Right cardiac atrium (tissue), 5 donors: ENCODE measurements around the gene RNF4. TPM values are rescaled to one million over a fixed set of nuclear protein-coding genes. Genes with fewer than 3 reads are reported as not detected.
"Not testable (repeated sequence)": the region's sequence is repeated elsewhere in the genome, so short reads cannot be mapped to it uniquely, and the experiment has no call there.

Source experiments
- ATAC-seq, 2 donors: fragments of 200-7000 bp; cut with Tn5 transposase; one replicate each; pipeline versions ENCODE4 v1.8.0 to v1.9.1; 2020; ENCODE audit warnings: moderate library complexity in 2 of 2, mild to moderate bottlenecking in 1 of 2
- DNase-seq, 3 donors: peaks; one replicate each; pipeline ENCODE4 v3.0.0-alpha.2; 2020
- H3K27ac ChIP-seq: one replicate; pipeline ENCODE4 v1.5.1; 2013; ENCODE audit warnings: mild to moderate bottlenecking, low read length, control low read depth, moderate library complexity
- H3K27me3 ChIP-seq: one replicate; pipeline ENCODE4 v1.6.1; 2013; ENCODE audit not compliant: control insufficient read depth, insufficient read depth
- H3K4me1 ChIP-seq: one replicate; pipeline ENCODE4 v1.6.1; 2013; ENCODE audit warnings: low read length; ENCODE audit not compliant: control insufficient read depth, insufficient read depth
- H3K4me3 ChIP-seq: one replicate; pipeline ENCODE4 v1.5.1; 2013; ENCODE audit warnings: low read length, control low read depth
- H3K9me3 ChIP-seq: one replicate; pipeline ENCODE4 v1.6.1; 2013; ENCODE audit warnings: low read length; ENCODE audit not compliant: control insufficient read depth
- WGBS: extraction: QIAGEN DNeasy Blood & Tissue Kit; methylation state at CpG from one replicate; pipeline ENCODE4 v1.1.7; 2013; 5-methylcytosine and 5-hydroxymethylcytosine counted together
- intact Hi-C, 4 donors: fragments of 100-400 bp; cut with DNase I; formaldehyde crosslinking; loops; one replicate each; pipeline versions ENCODE4 v1.11.0 to v1.14.0; 2022 to 2023
- polyA plus RNA-seq: library from polyadenylated mRNA; stranded (reverse); fragments of 200-250 nt; gene quantifications from one replicate; pipeline ENCODE4 v1.2.3, GENCODE V29; 2013
- total RNA-seq, 4 donors: library from RNA; stranded (reverse); fragmentation: NEBNext Ultra II Directional; extraction: Animal tissue kit (Norgen Biotek cat#: 25700); gene quantifications; one replicate each; pipeline ENCODE4 v1.2.1, GENCODE V29; 2021
- donor health status: healthy with polysubstance abuse.
- donor health status: DM: no; HTN: yes; CAD: no.
- donor health status: DM: no; HTN: no; CAD: no.
- donor health status: DM: no; HTN: yes; CAD: no; lungs with severe emphysema.
- donor health status: DM: yes; HTN: yes; CAD: no.

The RNF4 gene
- total and polyA plus RNA-seq, 5 donors = 16.3 to 35.7 (median 29.5) TPM

DNA sequence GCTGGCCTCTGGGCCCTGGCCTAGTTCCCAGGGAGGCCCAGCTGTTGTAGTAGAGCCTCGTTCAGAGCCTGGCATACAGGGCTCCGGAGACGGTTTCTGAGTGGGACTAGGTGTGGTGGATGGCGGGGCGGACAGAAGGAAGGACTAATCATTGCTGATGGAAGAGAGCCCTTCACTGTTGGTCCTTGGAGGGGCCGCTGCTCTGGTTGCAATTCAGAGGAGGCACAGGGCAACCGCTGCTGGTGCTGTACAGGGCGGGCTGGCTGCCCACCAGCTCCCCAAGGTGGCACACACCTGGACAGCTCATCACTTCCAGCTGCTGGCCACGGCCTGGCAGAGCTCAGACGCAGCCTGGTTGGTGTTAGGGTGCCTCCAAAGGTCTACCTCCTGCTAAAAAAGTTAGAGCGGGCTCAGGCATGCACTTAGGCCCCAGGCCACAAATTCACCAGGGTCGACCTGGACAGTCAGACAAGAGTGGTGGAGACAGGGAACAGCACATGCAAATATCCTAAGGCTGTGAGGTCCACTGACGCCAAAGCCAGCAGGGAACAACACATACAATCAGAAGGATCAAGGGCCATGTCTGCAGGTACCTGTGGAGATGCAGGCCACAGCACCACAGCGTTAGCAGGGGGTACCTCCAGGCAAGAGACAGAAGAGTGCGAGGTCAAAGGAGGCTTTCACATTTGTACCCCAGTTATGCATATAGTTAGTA is 7.5 kb upstream of the RNF4 start:
- Histone ChIP-seq H3K4me3 (no peak overlapping the region), H3K27ac (no peak overlapping the region), H3K27me3 (no peaks in the 10 kb centered on the region), H3K4me1 (peaks cover 2% of the 10 kb centered on the region), H3K9me3 (no peaks in the 10 kb centered on the region)
- WGBS = 87% methylated on average over 15 of the region's 15 CpGs
- ATAC-seq (no peak), DNase-seq (no peak)
- intact Hi-C loops = loop anchor here in 2 of 4 donors (10.0 kb wide), 1 partner anchor 237 kb away; no protein-coding TSS in a partner anchor

DNA sequence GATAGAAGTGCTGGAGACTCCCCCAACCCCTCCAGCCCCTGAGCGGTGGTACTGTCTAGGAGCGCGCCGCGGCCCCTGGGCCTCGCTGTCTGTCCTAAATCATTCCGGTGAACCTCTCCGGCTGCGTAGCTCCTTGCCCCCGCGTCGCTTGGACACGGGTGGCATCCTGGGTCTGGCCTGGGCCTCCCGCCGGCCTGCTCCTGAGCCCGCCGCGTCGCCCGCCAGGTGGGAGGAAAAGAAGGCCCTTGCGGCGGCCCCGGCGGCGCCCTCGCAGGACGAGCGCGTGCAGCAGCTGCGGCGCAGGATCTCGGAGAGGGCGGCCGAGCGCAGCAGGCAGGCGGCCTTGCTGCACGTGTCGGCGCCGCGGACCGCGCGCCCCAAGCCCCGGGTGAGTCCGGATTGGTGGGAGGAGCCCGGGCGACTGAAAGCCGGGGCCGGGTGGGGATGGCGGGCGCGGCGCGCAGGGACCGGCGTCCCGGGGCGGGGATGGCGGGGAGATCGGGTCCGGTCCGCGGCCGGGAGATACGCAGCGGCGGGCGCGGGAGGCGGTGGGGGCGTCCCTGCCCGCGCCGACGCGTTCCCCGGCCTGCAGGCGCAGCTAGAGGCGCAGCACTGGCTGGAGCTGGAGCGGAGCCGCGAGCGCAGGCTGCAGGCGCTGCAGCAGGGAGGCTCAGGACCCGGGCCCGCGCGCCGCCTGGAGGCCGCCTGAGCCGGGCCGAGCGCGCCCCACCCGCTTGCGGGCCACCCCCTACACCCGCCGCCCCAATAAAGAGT is 6.5 kb upstream of the RNF4 start:
- WGBS = 5% methylated on average over 99 of the region's 99 CpGs

DNA sequence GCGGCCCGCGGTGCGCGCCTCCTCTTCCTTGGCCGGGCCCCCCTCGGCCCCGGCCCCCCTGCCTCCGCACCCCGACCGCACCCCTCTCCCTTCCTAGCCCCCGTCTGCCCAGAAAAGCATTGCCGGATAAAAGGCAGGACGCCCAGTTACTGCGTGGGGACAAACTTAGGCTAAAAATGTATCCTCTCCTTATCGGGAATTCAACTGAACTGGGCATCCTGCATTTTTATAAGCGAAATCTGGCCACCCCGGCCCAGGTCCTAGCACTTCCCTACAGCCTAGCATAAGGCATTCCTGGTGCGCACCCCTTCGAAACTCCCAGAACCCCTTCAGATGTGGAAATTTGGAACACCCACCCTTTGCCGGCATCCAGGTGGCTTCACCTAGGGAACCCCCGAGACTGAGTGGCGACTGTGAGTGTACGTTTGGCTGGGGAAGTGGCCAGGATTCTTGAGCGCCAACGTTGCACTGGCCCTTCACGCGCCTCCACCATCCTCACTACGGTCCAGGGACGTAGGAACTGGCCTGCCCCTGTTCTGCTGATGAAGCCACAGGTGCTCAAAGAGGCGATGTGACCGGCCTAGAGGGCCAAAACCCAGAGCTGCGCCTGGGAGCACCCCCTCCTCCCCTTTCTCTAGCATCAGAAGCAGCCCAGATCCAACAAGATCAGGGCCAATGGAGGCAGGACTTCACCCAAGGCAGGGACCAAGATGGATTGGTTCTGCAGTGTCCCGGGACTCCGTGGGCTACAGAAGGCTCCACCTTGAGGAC is 5.7 kb upstream of the RNF4 start:
- Histone ChIP-seq H3K4me3 (peak overlapping the region; percentile 58), H3K9me3 (no peaks in the 10 kb centered on the region), H3K27me3 (no peaks in the 10 kb centered on the region), H3K4me1 (peaks cover 2% of the 10 kb centered on the region), H3K27ac (no peak overlapping the region)
- WGBS = 28% methylated on average over 35 of the region's 35 CpGs
- DNase-seq = no peak
- intact Hi-C loops = loop anchor here in 2 of 4 donors (10.0 kb wide), 1 partner anchor 238 kb away; no protein-coding TSS in a partner anchor
- ATAC-seq = no peak

More for the DNA sequence above, 6.5 kb upstream of the RNF4 start:
- H3K27me3 ChIP-seq = no peaks in the 10 kb centered on the region
- H3K9me3 ChIP-seq = no peaks in the 10 kb centered on the region
- no peak overlapping the region for H3K27ac ChIP-seq
- H3K4me1 ChIP-seq = peaks cover 2% of the 10 kb centered on the region
- intact Hi-C loops = loop anchor here in 2 of 4 donors (10.0 kb wide), 1 partner anchor 238 kb away; no protein-coding TSS in a partner anchor
- DNase-seq (peak; percentile 65 to 91 (median 88)), ATAC-seq (peak; percentile 92 to 94)
- peak overlapping the region; percentile 58 for H3K4me3 ChIP-seq

DNA sequence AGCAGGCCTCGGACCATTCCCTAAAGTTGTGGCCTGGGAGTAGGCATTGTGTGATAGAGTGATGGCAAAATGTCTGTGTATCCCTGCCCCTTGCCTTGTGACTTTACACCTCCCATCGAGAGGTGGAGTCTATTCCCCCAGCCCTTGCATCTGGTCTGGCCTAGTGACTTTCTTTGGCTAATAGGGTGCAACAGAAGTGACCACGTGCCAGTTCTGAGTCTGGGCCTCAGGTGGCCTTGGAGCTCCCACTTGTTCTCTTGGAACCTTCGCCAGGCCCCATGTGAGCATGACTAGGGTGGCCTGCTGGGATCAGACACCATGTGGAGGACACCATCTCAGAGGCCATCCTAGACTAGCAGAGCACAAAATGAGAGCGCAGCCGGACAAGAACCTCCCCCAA is 3.9 kb upstream of the RNF4 start:
- H3K4me1 ChIP-seq = peaks cover 2% of the 10 kb centered on the region
- no peak for ATAC-seq
- no peak overlapping the region for H3K4me3 ChIP-seq
- no peak overlapping the region for H3K27ac ChIP-seq
- intact Hi-C loops = loop anchor here in 2 of 4 donors (10.0 kb wide), 1 partner anchor 240 kb away; no protein-coding TSS in a partner anchor
- no peaks in the 10 kb centered on the region for H3K9me3 ChIP-seq
- no peak for DNase-seq
- 90% methylated on average over 6 of the region's 6 CpGs for WGBS
- H3K27me3 ChIP-seq = no peaks in the 10 kb centered on the region

DNA sequence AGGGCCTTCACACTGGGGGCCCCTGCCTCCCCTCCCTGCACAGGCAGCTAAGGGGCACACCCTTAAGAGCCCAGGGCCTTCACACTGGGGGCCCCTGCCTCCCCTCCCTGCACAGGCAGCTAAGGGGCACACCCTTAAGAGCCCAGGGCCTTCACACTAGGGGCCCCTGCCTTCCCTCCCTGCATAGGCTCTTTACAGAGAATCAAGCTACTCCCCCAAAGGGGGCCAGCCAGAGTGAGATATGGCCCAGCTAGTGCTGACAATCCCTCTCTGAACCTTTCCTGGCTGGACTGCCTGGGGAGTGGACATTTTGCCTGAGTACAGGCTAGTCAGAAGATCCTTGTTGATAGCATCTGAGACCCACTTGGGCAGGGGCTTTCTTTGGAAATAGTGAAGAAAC is 3.4 kb upstream of the RNF4 start:
- not testable (repeated sequence) for H3K27ac ChIP-seq, H3K27me3 ChIP-seq, ATAC-seq, DNase-seq, H3K9me3 ChIP-seq, H3K4me1 ChIP-seq, H3K4me3 ChIP-seq
- intact Hi-C loops = loop anchor here in 2 of 4 donors (10.0 kb wide), 1 partner anchor 241 kb away; no protein-coding TSS in a partner anchor

DNA sequence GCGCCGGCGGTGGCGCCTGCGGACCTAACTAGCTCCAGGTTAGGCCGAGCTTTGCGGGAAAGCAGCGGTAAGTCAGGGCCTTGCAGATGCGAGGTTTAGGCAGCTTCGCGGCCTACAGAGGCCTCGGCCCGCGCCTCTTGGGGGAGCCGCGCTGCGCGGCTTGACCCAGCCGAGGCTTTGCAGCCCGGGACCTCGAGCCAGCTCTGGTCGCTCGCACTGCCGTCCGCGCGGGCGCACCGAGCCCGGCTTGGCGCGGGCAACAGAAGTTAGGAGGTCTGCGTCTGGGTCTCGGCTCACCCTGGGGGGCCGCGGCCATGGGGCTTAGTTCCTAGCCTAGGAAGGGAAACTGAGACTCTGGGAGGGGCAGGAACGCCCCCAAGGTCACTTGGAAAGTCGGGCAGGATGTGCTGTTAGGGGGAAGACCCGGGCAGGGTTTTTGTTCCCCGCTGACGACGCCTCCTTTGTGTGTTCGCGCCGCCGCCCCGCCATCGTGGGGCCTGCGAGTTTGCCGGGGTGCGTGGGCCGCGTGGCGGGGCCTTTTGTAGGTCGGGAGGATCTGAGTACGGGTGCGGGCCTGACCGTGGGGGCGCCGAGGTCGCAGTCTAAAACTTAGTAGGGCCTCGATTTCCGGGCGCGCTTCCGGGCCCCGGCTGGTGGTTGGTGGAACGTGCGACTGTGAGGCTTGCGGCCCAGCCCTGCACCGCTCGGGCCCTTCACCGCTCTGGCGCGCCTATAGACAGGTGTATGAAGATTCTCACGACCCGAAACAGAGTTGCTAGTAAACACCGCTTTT is 482 bp downstream of the RNF4 start:
- intact Hi-C loops = loop anchor here in 2 of 4 donors (10.0 kb wide), 1 partner anchor 245 kb away; no protein-coding TSS in a partner anchor

DNA sequence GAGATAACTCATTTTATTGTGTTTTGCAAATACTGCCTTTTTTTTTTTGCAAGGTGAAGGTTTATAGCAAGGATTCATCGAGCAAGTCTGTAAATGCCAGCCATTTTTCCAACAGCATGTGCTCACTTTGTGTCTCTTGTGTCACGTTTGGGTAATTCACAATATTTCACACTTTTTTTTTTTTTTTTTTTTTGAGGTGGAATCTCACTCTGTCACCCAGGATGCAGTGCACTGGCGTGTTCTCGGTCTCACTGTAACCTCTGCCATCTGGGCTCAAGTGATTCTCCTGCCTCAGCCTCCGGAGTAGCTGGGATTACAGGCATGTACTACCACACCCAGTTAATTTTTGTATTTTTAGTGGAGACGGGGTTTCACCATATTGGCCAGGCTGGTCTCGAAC is 1.9 kb downstream of the RNF4 start:
- Histone ChIP-seq H3K27me3 (no peaks in the 10 kb centered on the region), H3K9me3 (no peaks in the 10 kb centered on the region), H3K27ac (no peak overlapping the region), H3K4me1 (peaks cover 3% of the 10 kb centered on the region), H3K4me3 (peak overlapping the region; percentile 6)
- DNase-seq (no peak), ATAC-seq (no peak)
- 80% methylated on average over 7 of the region's 7 CpGs for WGBS
- intact Hi-C loops = no loop called here

More for the DNA sequence above, 482 bp downstream of the RNF4 start:
- H3K9me3 ChIP-seq = no peaks in the 10 kb centered on the region
- DNase-seq (peak; percentile 46 to 79 (median 75)), ATAC-seq (peak; percentile 56 to 64)
- H3K27ac ChIP-seq = peak overlapping the region; percentile 76
- H3K4me1 ChIP-seq = no peaks in the 10 kb centered on the region
- no peaks in the 10 kb centered on the region for H3K27me3 ChIP-seq
- peak overlapping the region; percentile 78 for H3K4me3 ChIP-seq
- under 1% methylated on average over 78 of the region's 78 CpGs for WGBS

DNA sequence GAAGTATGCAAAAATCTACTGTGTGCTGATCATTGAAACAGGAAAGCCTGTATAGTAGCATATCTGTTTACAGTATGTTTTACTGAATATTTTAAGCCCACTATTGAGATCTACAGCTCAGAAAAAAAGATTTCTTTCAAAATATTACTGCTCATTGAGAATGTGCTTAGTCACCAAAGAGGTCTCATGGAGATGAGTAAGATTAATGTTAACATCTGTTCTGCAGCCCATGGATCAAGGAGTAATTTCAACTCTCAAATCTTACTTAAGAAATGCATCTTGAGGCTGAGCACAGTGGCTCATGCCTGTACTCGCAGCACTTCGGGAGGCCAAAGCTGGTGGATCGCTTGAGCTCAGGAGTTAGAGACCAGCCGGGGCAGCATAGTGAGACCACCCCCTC is 3.3 kb downstream of the RNF4 start:
- no peak for DNase-seq
- H3K27me3 ChIP-seq = no peaks in the 10 kb centered on the region
- no peak overlapping the region for H3K27ac ChIP-seq
- H3K4me1 ChIP-seq = peaks cover 3% of the 10 kb centered on the region
- H3K9me3 ChIP-seq = no peaks in the 10 kb centered on the region
- ATAC-seq = no peak
- intact Hi-C loops = no loop called here
- H3K4me3 ChIP-seq = no peak overlapping the region
- 99% methylated on average over 4 of the region's 4 CpGs for WGBS

DNA sequence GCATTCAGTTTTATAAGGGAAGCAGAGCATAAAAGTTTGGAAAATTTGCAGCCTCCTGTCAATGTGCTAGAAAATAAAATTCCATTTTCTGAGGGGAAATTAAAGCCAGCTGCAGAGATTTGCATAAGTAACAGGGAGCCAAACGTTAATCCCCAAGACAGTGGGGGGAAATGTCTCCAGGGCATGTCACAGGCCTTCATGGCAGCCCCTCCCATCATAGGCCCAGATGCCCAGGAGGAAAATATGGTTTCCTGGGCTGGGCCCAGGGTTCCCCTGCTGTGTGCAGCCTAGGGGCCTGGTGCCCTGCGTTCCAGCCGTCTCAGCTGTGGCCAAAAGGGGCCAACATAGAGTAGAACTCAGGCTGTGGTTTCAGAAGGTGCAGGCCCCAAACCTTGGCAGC is 9.3 kb downstream of the RNF4 start:
- intact Hi-C loops = no loop called here
- 50% methylated on average over 3 of the region's 3 CpGs for whole genome bisulfite sequencing

DNA sequence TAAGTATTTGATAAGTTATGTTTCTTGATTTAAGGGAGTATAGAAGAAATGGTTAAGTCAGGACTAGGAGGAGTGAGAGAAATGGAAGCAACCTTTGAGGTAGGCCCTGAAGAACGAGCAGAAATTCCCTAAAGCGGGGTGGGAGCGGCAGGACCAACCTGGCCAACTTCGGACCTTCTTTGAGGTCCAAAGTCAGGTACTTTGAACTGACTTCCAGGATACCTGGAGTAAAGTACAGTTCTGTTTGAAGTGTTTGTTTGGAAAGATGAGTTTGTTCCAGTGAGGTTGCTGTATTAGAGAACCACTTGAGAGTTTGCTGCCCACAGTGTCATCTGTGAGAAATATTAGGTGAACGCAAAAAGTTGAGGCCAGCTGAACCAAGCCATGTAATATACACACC is 11.7 kb downstream of the RNF4 start:
- peaks cover 39% of the 10 kb centered on the region for H3K4me1 ChIP-seq
- 94% methylated on average over 5 of the region's 5 CpGs for WGBS
- no peak overlapping the region for H3K4me3 ChIP-seq
- ATAC-seq = no peak
- no peak overlapping the region for H3K27ac ChIP-seq
- intact Hi-C loops = no loop called here
- H3K9me3 ChIP-seq = no peaks in the 10 kb centered on the region
- H3K27me3 ChIP-seq = no peaks in the 10 kb centered on the region
- DNase-seq = no peak

More for the DNA sequence above, 9.3 kb downstream of the RNF4 start:
- peaks cover 30% of the 10 kb centered on the region for H3K4me1 ChIP-seq
- H3K9me3 ChIP-seq = no peaks in the 10 kb centered on the region
- no peak overlapping the region for H3K4me3 ChIP-seq
- no peak overlapping the region for H3K27ac ChIP-seq
- no peak for ATAC-seq
- no peak for DNase-seq
- H3K27me3 ChIP-seq = no peaks in the 10 kb centered on the region
